Measurements from ENCODE around the gene TCL1A. TPM values are rescaled to one million over a fixed set of nuclear protein-coding genes. Genes with fewer than 3 reads are reported as not detected.

TCL1A gene
- polyA plus RNA-seq, 1 donor (not counting 4 experiments of a cell fraction or from before 2014, with no cell fraction given) = not detected

DNA sequence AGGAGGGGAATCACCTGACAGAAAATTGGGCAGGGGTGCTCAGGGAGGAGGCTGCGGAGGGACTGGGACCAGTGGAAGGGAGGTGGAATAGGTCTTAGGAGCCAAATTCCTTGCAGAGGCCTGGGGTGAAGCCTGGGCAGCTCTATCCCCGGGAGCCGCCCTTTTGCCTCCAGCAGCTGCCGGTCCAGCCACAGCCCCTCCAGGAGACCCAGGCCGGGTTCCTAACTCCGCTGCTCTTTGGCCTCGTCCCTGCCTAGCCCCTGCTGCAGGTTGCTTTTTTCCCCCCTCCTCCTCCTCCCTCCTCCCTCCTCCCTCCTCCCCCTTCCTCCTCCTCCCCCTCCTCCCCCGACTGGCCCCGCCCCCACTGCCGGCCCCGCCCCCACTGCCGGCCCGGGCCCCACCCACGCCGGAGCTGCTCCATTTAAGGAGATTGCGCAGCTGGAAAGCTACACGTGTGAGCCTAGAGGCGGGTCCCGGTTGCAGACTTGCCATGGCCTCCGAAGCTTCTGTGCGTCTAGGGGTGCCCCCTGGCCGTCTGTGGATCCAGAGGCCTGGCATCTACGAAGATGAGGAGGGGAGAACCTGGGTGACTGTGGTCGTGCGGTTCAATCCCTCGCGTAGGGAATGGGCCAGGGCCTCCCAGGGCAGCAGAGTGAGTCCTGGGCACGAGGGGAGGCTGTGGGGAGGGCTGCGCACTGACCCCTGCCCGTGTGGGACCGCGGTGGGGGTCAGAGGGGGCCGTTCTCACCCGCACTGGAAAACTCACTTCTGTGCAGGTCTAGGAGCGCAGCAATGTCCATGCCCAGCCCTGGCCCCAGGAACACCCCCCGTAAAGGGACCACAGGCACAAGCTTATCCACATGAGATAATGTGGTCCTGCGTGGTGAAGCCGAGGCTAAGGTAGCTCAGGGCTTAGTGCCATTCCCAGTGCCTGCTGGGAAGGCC is 27.7 kb downstream of the TCL1A start, which contains the start of gene TCL1B:
TSS of gene TCL1B (plus strand) at position 449 of the 945 bp plus-strand sequence. CDS start at position 491, 42 bp downstream.
- Histone ChIP-seq H3K9ac (ENCODE audit: control insufficient read depth, extremely low read depth, insufficient read depth, low read length) (no peak within 1 kb of the TSS), H3K27ac (ENCODE audit: control insufficient read depth, insufficient read depth, low read length) (no peak within 1 kb of the TSS), H3K79me2 (ENCODE audit: control insufficient read depth, insufficient read depth, low read length) (no peaks in the 10 kb centered on the region), H3K4me2 (ENCODE audit: control insufficient read depth, extremely low read depth, insufficient read depth, low read depth, low read length) (no peak within 1 kb of the TSS), H3K4me3 (ENCODE audit: control insufficient read depth in 2 of 3, extremely low read depth in 1 of 3, insufficient read depth in 2 of 3, low read depth in 1 of 3, low read length in 3 of 3) (no peak within 1 kb of the TSS), H3K27me3 (ENCODE audit: control insufficient read depth, extremely low read depth, insufficient read depth, low read length) (no peaks in the 10 kb centered on the region), H2AFZ (ENCODE audit: control insufficient read depth, low read length) (no peak within 1 kb of the TSS), H3K4me1 (ENCODE audit: control insufficient read depth, extremely low read depth, insufficient read depth, low read length) (no peaks in the 10 kb centered on the region), H3K9me1 (ENCODE audit: control insufficient read depth, extremely low read depth, insufficient read depth, low read length) (no peaks in the 10 kb centered on the region), H3K9me3 (ENCODE audit: control insufficient read depth, low read depth, low read length) (no peaks in the 10 kb centered on the region), H4K20me1 (ENCODE audit: control insufficient read depth, extremely low read depth, insufficient read depth, low read length) (no peaks in the 10 kb centered on the region), H3K36me3 (ENCODE audit: control insufficient read depth in 2 of 2, extremely low read depth in 1 of 2, insufficient read depth in 2 of 2, low read length in 2 of 2) (no peaks in the 10 kb centered on the region)
- no peak for TF ChIP-seq EZH2 (IDR thresholded peaks at IDR 0.05; ENCODE audit: low read length)
- no peak for TF ChIP-seq CTCF (optimal IDR thresholded peaks at IDR 0.05 in 1 of 3, IDR thresholded peaks at IDR 0.05 in 1 of 3, conservative IDR thresholded peaks at IDR 0.05 in 1 of 3; ENCODE audit: extremely low read depth in 1 of 3, insufficient read depth in 2 of 3, low read length in 3 of 3)
- FAIRE-seq (no peak), DNase-seq (ENCODE audit: low read depth, low spot score) (no peak)
- dilution Hi-C loops (cut with MboI; ENCODE audit: extremely low pct_ligation_motif_present, low sequenced_read_pairs) = no loop called here

DNA sequence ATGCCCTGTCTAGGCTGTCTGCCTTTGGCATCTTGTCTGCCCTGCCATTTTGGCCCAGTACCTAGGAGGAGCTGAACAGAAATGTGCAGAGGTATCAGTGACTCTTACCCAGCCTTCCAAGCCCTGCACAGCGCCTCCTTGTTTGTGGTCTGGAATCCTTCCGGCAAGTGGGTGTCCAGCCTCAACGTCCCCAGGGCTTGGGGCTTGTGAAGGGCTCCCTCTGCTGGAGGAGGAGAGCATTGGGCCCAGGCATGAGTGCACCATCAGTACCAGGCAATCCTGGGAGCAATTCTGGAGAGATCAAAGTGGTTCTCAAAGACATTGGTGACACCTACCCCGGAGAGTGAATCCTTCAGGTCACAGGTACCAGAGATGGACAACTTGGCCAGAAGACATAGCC is 30.1 kb downstream of the TCL1A start:
- H4K20me1 ChIP-seq (ENCODE audit: control insufficient read depth, extremely low read depth, insufficient read depth, low read length) = no peaks in the 10 kb centered on the region
- DNase-seq (ENCODE audit: low read depth, low spot score) (no peak), FAIRE-seq (no peak)
- H3K36me3 ChIP-seq (ENCODE audit: control insufficient read depth in 2 of 2, extremely low read depth in 1 of 2, insufficient read depth in 2 of 2, low read length in 2 of 2) = no peaks in the 10 kb centered on the region
- H3K9me3 ChIP-seq (ENCODE audit: control insufficient read depth, low read depth, low read length) = no peaks in the 10 kb centered on the region
- dilution Hi-C loops (cut with MboI; ENCODE audit: extremely low pct_ligation_motif_present, low sequenced_read_pairs) = no loop called here
- H2AFZ ChIP-seq (ENCODE audit: control insufficient read depth, low read length) = no peak overlapping the region
- no peak overlapping the region for H3K27ac ChIP-seq (ENCODE audit: control insufficient read depth, insufficient read depth, low read length)
- no peaks in the 10 kb centered on the region for H3K27me3 ChIP-seq (ENCODE audit: control insufficient read depth, extremely low read depth, insufficient read depth, low read length)
- H3K79me2 ChIP-seq (ENCODE audit: control insufficient read depth, insufficient read depth, low read length) = no peaks in the 10 kb centered on the region
- H3K4me1 ChIP-seq (ENCODE audit: control insufficient read depth, extremely low read depth, insufficient read depth, low read length) = no peaks in the 10 kb centered on the region
- peak; percentile 41 to 76 (median 42) for TF ChIP-seq CTCF (optimal IDR thresholded peaks at IDR 0.05 in 1 of 3, IDR thresholded peaks at IDR 0.05 in 1 of 3, conservative IDR thresholded peaks at IDR 0.05 in 1 of 3; ENCODE audit: extremely low read depth in 1 of 3, insufficient read depth in 2 of 3, low read length in 3 of 3)
- TF ChIP-seq EZH2 (IDR thresholded peaks at IDR 0.05; ENCODE audit: low read length) = no peak
- no peaks in the 10 kb centered on the region for H3K9me1 ChIP-seq (ENCODE audit: control insufficient read depth, extremely low read depth, insufficient read depth, low read length)
- H3K4me3 ChIP-seq (ENCODE audit: control insufficient read depth in 2 of 3, extremely low read depth in 1 of 3, insufficient read depth in 2 of 3, low read depth in 1 of 3, low read length in 3 of 3) = no peak overlapping the region
- H3K9ac ChIP-seq (ENCODE audit: control insufficient read depth, extremely low read depth, insufficient read depth, low read length) = no peak overlapping the region
- no peak overlapping the region for H3K4me2 ChIP-seq (ENCODE audit: control insufficient read depth, extremely low read depth, insufficient read depth, low read depth, low read length)

All from keratinocyte (primary cell).